Trophoblast cell (in vitro differentiated cells and primary cell): ENCODE measurements around the gene TTLL10.

ENCODE experiments used
- DNase-seq, 2 donors: peaks; one replicate each; pipeline ENCODE4 v3.0.0-alpha.2; 2016
- H2AFZ ChIP-seq: 2 replicates; pipeline ENCODE4 v1.6.1; 2013; ENCODE audit warnings: low read length, moderate library complexity, mild to moderate bottlenecking; ENCODE audit not compliant: insufficient read depth, poor library complexity
- H2AK5ac ChIP-seq: 2 replicates; pipeline ENCODE4 v1.6.1; 2013; ENCODE audit warnings: mild to moderate bottlenecking, low read length
- H2BK120ac ChIP-seq: 2 replicates; pipeline ENCODE4 v1.6.1; 2013; ENCODE audit warnings: low read length, mild to moderate bottlenecking, moderate library complexity; ENCODE audit not compliant: insufficient read depth, poor library complexity
- H2BK12ac ChIP-seq: 2 replicates; pipeline ENCODE4 v1.6.1; 2013; ENCODE audit warnings: mild to moderate bottlenecking, low read length, moderate library complexity
- H2BK5ac ChIP-seq: 2 replicates; pipeline ENCODE4 v1.6.1; 2013; ENCODE audit warnings: low read length, low read depth, moderate library complexity, mild to moderate bottlenecking; ENCODE audit not compliant: poor library complexity
- H3K14ac ChIP-seq: 2 replicates; pipeline ENCODE4 v1.6.1; 2013; ENCODE audit warnings: mild to moderate bottlenecking, low read length
- H3K18ac ChIP-seq: 2 replicates; pipeline ENCODE4 v1.6.1; 2013; ENCODE audit warnings: mild to moderate bottlenecking, low read length
- H3K23ac ChIP-seq: 2 replicates; pipeline ENCODE4 v1.6.1; 2013; ENCODE audit warnings: low read length
- H3K27ac ChIP-seq: 2 replicates; pipeline ENCODE4 v1.5.1; 2013; ENCODE audit warnings: low read depth, mild to moderate bottlenecking, inconsistent platforms, low read length, moderate library complexity
- H3K27me3 ChIP-seq: 2 replicates; pipeline ENCODE4 v1.6.1; 2013; ENCODE audit warnings: inconsistent platforms, mild to moderate bottlenecking, low read length, moderate library complexity; ENCODE audit not compliant: insufficient read depth
- H3K36me3 ChIP-seq, 2 experiments: 1 replicate in 1 of 2; 2 replicates in 1 of 2; pipeline ENCODE4 v1.6.1; 2013; ENCODE audit warnings: low read length in 2 of 2, mild to moderate bottlenecking in 2 of 2, moderate library complexity in 1 of 2; ENCODE audit not compliant: insufficient read depth in 2 of 2, control insufficient read depth in 1 of 2
- H3K4ac ChIP-seq: 2 replicates; pipeline ENCODE4 v1.6.1; 2013; ENCODE audit warnings: low read depth, mild to moderate bottlenecking, low read length, moderate library complexity
- H3K4me1 ChIP-seq, 2 experiments: 1 replicate in 1 of 2; 2 replicates in 1 of 2; pipeline ENCODE4 v1.6.1; 2013; ENCODE audit warnings: low read length in 2 of 2, mild to moderate bottlenecking in 2 of 2, moderate library complexity in 1 of 2; ENCODE audit not compliant: insufficient read depth in 2 of 2, control insufficient read depth in 1 of 2
- H3K4me2 ChIP-seq: 2 replicates; pipeline ENCODE4 v1.6.1; 2013; ENCODE audit warnings: inconsistent platforms, mild to moderate bottlenecking, low read length, moderate library complexity
- H3K4me3 ChIP-seq: 2 replicates; pipeline ENCODE4 v1.5.1; 2013; ENCODE audit warnings: mild to moderate bottlenecking, low read depth, low read length, inconsistent platforms
- H3K79me1 ChIP-seq: one replicate; pipeline ENCODE4 v1.6.1; 2013; ENCODE audit warnings: low read length
- H3K79me2 ChIP-seq: 2 replicates; pipeline ENCODE4 v1.6.1; 2013; ENCODE audit warnings: low read length, mild to moderate bottlenecking; ENCODE audit not compliant: control insufficient read depth, insufficient read depth, poor library complexity
- H3K9ac ChIP-seq: 2 replicates; pipeline ENCODE4 v1.6.1; 2013; ENCODE audit warnings: mild to moderate bottlenecking, low read length
- H3K9me3 ChIP-seq: 2 replicates; pipeline ENCODE4 v1.6.1; 2013; ENCODE audit warnings: low read depth, mild to moderate bottlenecking, control low read depth, inconsistent platforms, low read length; ENCODE audit not compliant: insufficient read depth
- H4K12ac ChIP-seq: 2 replicates; pipeline ENCODE4 v1.6.1; 2013; ENCODE audit warnings: low read depth, mild to moderate bottlenecking, low read length, moderate library complexity
- H4K8ac ChIP-seq: 2 replicates; pipeline ENCODE4 v1.6.1; 2013; ENCODE audit warnings: low read depth, mild to moderate bottlenecking, low read length, moderate library complexity
- H4K91ac ChIP-seq: one replicate; pipeline ENCODE4 v1.6.1; 2013; ENCODE audit warnings: low read depth, mild to moderate bottlenecking, low read length, moderate library complexity
- WGBS: extraction: QIAGEN DNeasy Blood & Tissue Kit; methylation state at CpG from one replicate; pipeline ENCODE4 v1.1.7; 2013; ENCODE audit warnings: missing lambda C conversion rate; ENCODE audit not compliant: insufficient read length, insufficient coverage; ENCODE audit errors: extremely low coverage; 5-methylcytosine and 5-hydroxymethylcytosine counted together

The TTLL10 gene

GRCh38 chr1:1161078-1161682 lies 12.5 kb upstream of the TTLL10 start:
- Histone ChIP-seq H3K9ac (no peak overlapping the region), H3K79me2 (peaks cover 9% of the 10 kb centered on the region), H3K4me3 (no peak overlapping the region), H4K12ac (no peak overlapping the region), H3K27ac (no peak overlapping the region), H3K36me3 (no peaks in the 10 kb centered on the region), H2AFZ (no peak overlapping the region), H3K27me3 (no peaks in the 10 kb centered on the region), H4K91ac (no peak overlapping the region), H2BK120ac (no peak overlapping the region), H4K8ac (no peak overlapping the region), H3K4me2 (no peak overlapping the region), H3K9me3 (peaks cover 8% of the 10 kb centered on the region), H2BK12ac (no peak overlapping the region), H3K18ac (no peak overlapping the region), H3K23ac (no peak overlapping the region), H3K4ac (no peak overlapping the region), H3K4me1 (peaks cover 11 to 12% of the 10 kb centered on the region in 2 experiments), H3K79me1 (peaks cover 15% of the 10 kb centered on the region), H3K14ac (no peak overlapping the region), H2BK5ac (no peak overlapping the region), H2AK5ac (peak overlapping the region; percentile 19)
- no CpG with 5 or more reads among the region's 29 CpGs for WGBS
- no peak for DNase-seq

GRCh38 chr1:1161683-1162079 lies 12.0 kb upstream of the TTLL10 start:
- Histone ChIP-seq H3K4me2 (no peak overlapping the region), H3K27me3 (no peaks in the 10 kb centered on the region), H3K14ac (no peak overlapping the region), H2BK12ac (no peak overlapping the region), H4K91ac (no peak overlapping the region), H3K18ac (no peak overlapping the region), H3K36me3 (no peaks in the 10 kb centered on the region), H3K79me2 (peaks cover 9% of the 10 kb centered on the region), H2BK5ac (no peak overlapping the region), H3K9ac (no peak overlapping the region), H4K8ac (no peak overlapping the region), H3K27ac (no peak overlapping the region), H2AFZ (no peak overlapping the region), H4K12ac (no peak overlapping the region), H3K4me3 (no peak overlapping the region), H2AK5ac (no peak overlapping the region), H3K9me3 (peaks cover 8% of the 10 kb centered on the region), H3K23ac (no peak overlapping the region), H3K79me1 (peaks cover 15% of the 10 kb centered on the region), H3K4ac (no peak overlapping the region), H3K4me1 (peaks cover 11 to 12% of the 10 kb centered on the region in 2 experiments), H2BK120ac (no peak overlapping the region)
- WGBS: no CpG with 5 or more reads among the region's 17 CpGs
- no peak for DNase-seq

GRCh38 chr1:1162597-1163537 lies 10.8 kb upstream of the TTLL10 start:
- Histone ChIP-seq H3K9me3 (peaks cover 10% of the 10 kb centered on the region), H3K23ac (no peak overlapping the region), H4K12ac (no peak overlapping the region), H3K4me2 (no peak overlapping the region), H3K4me1 (peaks cover 8% of the 10 kb centered on the region in 2 experiments), H3K27me3 (no peaks in the 10 kb centered on the region), H3K18ac (no peak overlapping the region), H3K4ac (no peak overlapping the region), H2BK12ac (no peak overlapping the region), H4K91ac (no peak overlapping the region), H2AK5ac (no peak overlapping the region), H3K14ac (no peak overlapping the region), H3K36me3 (no peaks in the 10 kb centered on the region), H3K27ac (no peak overlapping the region), H2BK5ac (no peak overlapping the region), H2BK120ac (no peak overlapping the region), H2AFZ (no peak overlapping the region), H3K4me3 (no peak overlapping the region), H3K79me2 (peaks cover 6% of the 10 kb centered on the region), H3K79me1 (peaks cover 10% of the 10 kb centered on the region), H4K8ac (no peak overlapping the region), H3K9ac (no peak overlapping the region)
- no CpG with 5 or more reads among the region's 73 CpGs for WGBS
- DNase-seq: no peak

GRCh38 chr1:1163538-1164070 lies 10.1 kb upstream of the TTLL10 start:
- Histone ChIP-seq H3K4ac (no peak overlapping the region), H3K9me3 (peaks cover 10% of the 10 kb centered on the region), H3K18ac (no peak overlapping the region), H3K4me1 (peaks cover under 1% of the 10 kb centered on the region in 2 experiments), H2BK12ac (no peak overlapping the region), H2BK5ac (no peak overlapping the region), H3K27me3 (no peaks in the 10 kb centered on the region), H3K14ac (no peak overlapping the region), H2BK120ac (no peak overlapping the region), H3K27ac (no peak overlapping the region), H3K79me1 (peaks cover 3% of the 10 kb centered on the region), H3K36me3 (no peaks in the 10 kb centered on the region), H3K79me2 (peaks cover under 1% of the 10 kb centered on the region), H4K91ac (no peak overlapping the region), H4K8ac (no peak overlapping the region), H2AFZ (no peak overlapping the region), H3K4me2 (no peak overlapping the region), H3K4me3 (no peak overlapping the region), H3K9ac (no peak overlapping the region), H4K12ac (no peak overlapping the region), H2AK5ac (no peak overlapping the region), H3K23ac (no peak overlapping the region)
- WGBS: no CpG with 5 or more reads among the region's 33 CpGs
- no peak for DNase-seq
